CD4-positive, alpha-beta T cell treated with Interleukin-21 for 1 hour (primary cell): ENCODE data around the gene RRP15.
"Not testable (repeated sequence)": the region's sequence is repeated elsewhere in the genome, so short reads cannot be mapped to it uniquely, and the experiment has no call there.

Experiments used
- DNase-seq: peaks from one replicate; pipeline ENCODE4 v3.0.0-alpha.2; 2020

The RRP15 gene

GRCh38 chr1:218297867-218298266, 12.8 kb downstream of the RRP15 start:
- DNase-seq = no peak

GRCh38 chr1:218298398-218298797, 13.3 kb downstream of the RRP15 start:
- no peak for DNase-seq

GRCh38 chr1:218299416-218299815, 14.3 kb downstream of the RRP15 start:
- no peak for DNase-seq

GRCh38 chr1:218301217-218301616, 16.1 kb downstream of the RRP15 start:
- no peak for DNase-seq

GRCh38 chr1:218302155-218302554, 17.1 kb downstream of the RRP15 start:
- DNase-seq = no peak

- no peak for DNase-seq
These were observed 18.2 kb downstream of the RRP15 start for GRCh38 chr1:218303176-218303879.

- no peak for DNase-seq
These were observed 19.4 kb downstream of the RRP15 start for GRCh38 chr1:218304281-218305039.

GRCh38 chr1:218305472-218306064, 20.5 kb downstream of the RRP15 start:
- DNase-seq = no peak

- DNase-seq = no peak
These were observed 27.4 kb downstream of the RRP15 start for GRCh38 chr1:218312509-218312908.

- DNase-seq = no peak
These were observed 29.2 kb downstream of the RRP15 start for GRCh38 chr1:218314316-218314715.

GRCh38 chr1:218315638-218316037, 30.5 kb downstream of the RRP15 start:
- DNase-seq = no peak

GRCh38 chr1:218317061-218317460, 32.0 kb downstream of the RRP15 start:
- no peak for DNase-seq

GRCh38 chr1:218320182-218320581, 35.1 kb downstream of the RRP15 start:
- DNase-seq = not testable (repeated sequence)

- no peak for DNase-seq
These were observed 37.7 kb downstream of the RRP15 start for GRCh38 chr1:218322762-218323161.

- no peak for DNase-seq
These were observed 38.6 kb downstream of the RRP15 start for GRCh38 chr1:218323568-218324225.

- DNase-seq = no peak
These were observed 39.1 kb downstream of the RRP15 start for GRCh38 chr1:218324226-218324580.

GRCh38 chr1:218328769-218329168, 43.7 kb downstream of the RRP15 start:
- no peak for DNase-seq

GRCh38 chr1:218330043-218330623, 45.0 kb downstream of the RRP15 start:
- DNase-seq = peak; percentile 48

- no peak for DNase-seq
These were observed 47.3 kb downstream of the RRP15 start for GRCh38 chr1:218332416-218332815.

GRCh38 chr1:218336328-218336727, 51.2 kb downstream of the RRP15 start:
- no peak for DNase-seq

- DNase-seq = peak; percentile 19
These were observed 54.3 kb downstream of the RRP15 start for GRCh38 chr1:218339267-218339831.

- DNase-seq = no peak
These were observed 56.2 kb downstream of the RRP15 start for GRCh38 chr1:218341325-218341724.

- no peak for DNase-seq
These were observed 57.0 kb downstream of the RRP15 start for GRCh38 chr1:218342091-218342490.
